Breast epithelium (tissue), 3 donors: Measurements from ENCODE around the gene GAB4.

ENCODE experiments used
- POLR2A ChIP-seq: fragments of 450-650 bp; IDR thresholded peaks from one replicate; pipeline ENCODE4 v1.6.1; 2016; ENCODE audit warnings: antibody characterized with exemption, mild to moderate bottlenecking, moderate library complexity
- TF ChIP-seq, protein P1 (sequence below), 3 donors: fragments of 450-650 bp; IDR thresholded peaks; one replicate each; pipeline ENCODE4 v1.5.1; 2016 to 2017; ENCODE audit warnings: antibody characterized with exemption in 3 of 3, mild to moderate bottlenecking in 3 of 3, moderate library complexity in 3 of 3

DNA sequence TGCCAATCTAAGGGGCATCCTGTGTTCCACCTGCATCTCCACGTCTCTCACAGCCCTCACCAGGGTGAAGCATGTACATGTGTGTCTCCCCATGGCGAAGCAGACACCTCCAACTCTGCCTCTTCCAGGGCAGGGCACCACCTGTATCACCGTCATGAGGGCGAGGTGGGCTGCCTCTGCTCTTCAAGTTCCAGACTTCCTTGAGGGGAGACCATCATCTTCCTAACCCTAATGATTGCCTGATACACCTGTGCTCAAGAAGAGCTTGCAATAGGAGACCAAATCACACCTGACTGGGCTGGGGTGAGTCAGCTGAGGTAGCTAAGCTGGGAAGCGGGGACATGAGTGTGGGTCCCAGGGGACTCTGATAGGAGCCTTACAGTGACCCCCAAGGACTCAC lies 43.7 kb downstream of the GAB4 start:
- TF ChIP-seq, protein P1, sequence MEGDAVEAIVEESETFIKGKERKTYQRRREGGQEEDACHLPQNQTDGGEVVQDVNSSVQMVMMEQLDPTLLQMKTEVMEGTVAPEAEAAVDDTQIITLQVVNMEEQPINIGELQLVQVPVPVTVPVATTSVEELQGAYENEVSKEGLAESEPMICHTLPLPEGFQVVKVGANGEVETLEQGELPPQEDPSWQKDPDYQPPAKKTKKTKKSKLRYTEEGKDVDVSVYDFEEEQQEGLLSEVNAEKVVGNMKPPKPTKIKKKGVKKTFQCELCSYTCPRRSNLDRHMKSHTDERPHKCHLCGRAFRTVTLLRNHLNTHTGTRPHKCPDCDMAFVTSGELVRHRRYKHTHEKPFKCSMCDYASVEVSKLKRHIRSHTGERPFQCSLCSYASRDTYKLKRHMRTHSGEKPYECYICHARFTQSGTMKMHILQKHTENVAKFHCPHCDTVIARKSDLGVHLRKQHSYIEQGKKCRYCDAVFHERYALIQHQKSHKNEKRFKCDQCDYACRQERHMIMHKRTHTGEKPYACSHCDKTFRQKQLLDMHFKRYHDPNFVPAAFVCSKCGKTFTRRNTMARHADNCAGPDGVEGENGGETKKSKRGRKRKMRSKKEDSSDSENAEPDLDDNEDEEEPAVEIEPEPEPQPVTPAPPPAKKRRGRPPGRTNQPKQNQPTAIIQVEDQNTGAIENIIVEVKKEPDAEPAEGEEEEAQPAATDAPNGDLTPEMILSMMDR (IDR thresholded peaks at IDR 0.05): no peak
- TF ChIP-seq POLR2A: no peak
